Trophoblast cell (in vitro differentiated cells and primary cell): ENCODE data around the gene ZBTB7C.

Source experiments
- DNase-seq, 2 donors: peaks; one replicate each; pipeline ENCODE4 v3.0.0-alpha.2; 2016
- H2AFZ ChIP-seq: 2 replicates; pipeline ENCODE4 v1.6.1; 2013; ENCODE audit warnings: low read length, moderate library complexity, mild to moderate bottlenecking; ENCODE audit not compliant: insufficient read depth, poor library complexity
- H2AK5ac ChIP-seq: 2 replicates; pipeline ENCODE4 v1.6.1; 2013; ENCODE audit warnings: mild to moderate bottlenecking, low read length
- H2BK120ac ChIP-seq: 2 replicates; pipeline ENCODE4 v1.6.1; 2013; ENCODE audit warnings: low read length, mild to moderate bottlenecking, moderate library complexity; ENCODE audit not compliant: insufficient read depth, poor library complexity
- H2BK12ac ChIP-seq: 2 replicates; pipeline ENCODE4 v1.6.1; 2013; ENCODE audit warnings: mild to moderate bottlenecking, low read length, moderate library complexity
- H2BK5ac ChIP-seq: 2 replicates; pipeline ENCODE4 v1.6.1; 2013; ENCODE audit warnings: low read length, low read depth, moderate library complexity, mild to moderate bottlenecking; ENCODE audit not compliant: poor library complexity
- H3K14ac ChIP-seq: 2 replicates; pipeline ENCODE4 v1.6.1; 2013; ENCODE audit warnings: mild to moderate bottlenecking, low read length
- H3K18ac ChIP-seq: 2 replicates; pipeline ENCODE4 v1.6.1; 2013; ENCODE audit warnings: mild to moderate bottlenecking, low read length
- H3K23ac ChIP-seq: 2 replicates; pipeline ENCODE4 v1.6.1; 2013; ENCODE audit warnings: low read length
- H3K27ac ChIP-seq: 2 replicates; pipeline ENCODE4 v1.5.1; 2013; ENCODE audit warnings: low read depth, mild to moderate bottlenecking, inconsistent platforms, low read length, moderate library complexity
- H3K27me3 ChIP-seq: 2 replicates; pipeline ENCODE4 v1.6.1; 2013; ENCODE audit warnings: inconsistent platforms, mild to moderate bottlenecking, low read length, moderate library complexity; ENCODE audit not compliant: insufficient read depth
- H3K36me3 ChIP-seq, 2 experiments: 1 replicate in 1 of 2; 2 replicates in 1 of 2; pipeline ENCODE4 v1.6.1; 2013; ENCODE audit warnings: low read length in 2 of 2, mild to moderate bottlenecking in 2 of 2, moderate library complexity in 1 of 2; ENCODE audit not compliant: insufficient read depth in 2 of 2, control insufficient read depth in 1 of 2
- H3K4ac ChIP-seq: 2 replicates; pipeline ENCODE4 v1.6.1; 2013; ENCODE audit warnings: low read depth, mild to moderate bottlenecking, low read length, moderate library complexity
- H3K4me1 ChIP-seq, 2 experiments: 1 replicate in 1 of 2; 2 replicates in 1 of 2; pipeline ENCODE4 v1.6.1; 2013; ENCODE audit warnings: low read length in 2 of 2, mild to moderate bottlenecking in 2 of 2, moderate library complexity in 1 of 2; ENCODE audit not compliant: insufficient read depth in 2 of 2, control insufficient read depth in 1 of 2
- H3K4me2 ChIP-seq: 2 replicates; pipeline ENCODE4 v1.6.1; 2013; ENCODE audit warnings: inconsistent platforms, mild to moderate bottlenecking, low read length, moderate library complexity
- H3K4me3 ChIP-seq: 2 replicates; pipeline ENCODE4 v1.5.1; 2013; ENCODE audit warnings: mild to moderate bottlenecking, low read depth, low read length, inconsistent platforms
- H3K79me1 ChIP-seq: one replicate; pipeline ENCODE4 v1.6.1; 2013; ENCODE audit warnings: low read length
- H3K79me2 ChIP-seq: 2 replicates; pipeline ENCODE4 v1.6.1; 2013; ENCODE audit warnings: low read length, mild to moderate bottlenecking; ENCODE audit not compliant: control insufficient read depth, insufficient read depth, poor library complexity
- H3K9ac ChIP-seq: 2 replicates; pipeline ENCODE4 v1.6.1; 2013; ENCODE audit warnings: mild to moderate bottlenecking, low read length
- H3K9me3 ChIP-seq: 2 replicates; pipeline ENCODE4 v1.6.1; 2013; ENCODE audit warnings: low read depth, mild to moderate bottlenecking, control low read depth, inconsistent platforms, low read length; ENCODE audit not compliant: insufficient read depth
- H4K12ac ChIP-seq: 2 replicates; pipeline ENCODE4 v1.6.1; 2013; ENCODE audit warnings: low read depth, mild to moderate bottlenecking, low read length, moderate library complexity
- H4K8ac ChIP-seq: 2 replicates; pipeline ENCODE4 v1.6.1; 2013; ENCODE audit warnings: low read depth, mild to moderate bottlenecking, low read length, moderate library complexity
- H4K91ac ChIP-seq: one replicate; pipeline ENCODE4 v1.6.1; 2013; ENCODE audit warnings: low read depth, mild to moderate bottlenecking, low read length, moderate library complexity
- WGBS: extraction: QIAGEN DNeasy Blood & Tissue Kit; methylation state at CpG from one replicate; pipeline ENCODE4 v1.1.7; 2013; ENCODE audit warnings: missing lambda C conversion rate; ENCODE audit not compliant: insufficient read length, insufficient coverage; ENCODE audit errors: extremely low coverage; 5-methylcytosine and 5-hydroxymethylcytosine counted together

The ZBTB7C gene

GRCh38 chr18:48164701-48165100 is 244.5 kb downstream of the ZBTB7C start:
- no peak overlapping the region for H4K91ac ChIP-seq
- no peak for DNase-seq
- no peak overlapping the region for H2AK5ac ChIP-seq
- no peak overlapping the region for H2BK120ac ChIP-seq
- no peak overlapping the region for H4K12ac ChIP-seq
- H4K8ac ChIP-seq = no peak overlapping the region
- H3K14ac ChIP-seq = no peak overlapping the region
- H3K79me2 ChIP-seq = no peaks in the 10 kb centered on the region
- H3K27ac ChIP-seq = no peak overlapping the region
- no peak overlapping the region for H2BK5ac ChIP-seq
- no peak overlapping the region for H3K9ac ChIP-seq
- no peak overlapping the region for H3K18ac ChIP-seq
- H3K4me3 ChIP-seq = no peak overlapping the region
- H3K9me3 ChIP-seq = no peaks in the 10 kb centered on the region
- H3K4me2 ChIP-seq = no peak overlapping the region
- H2AFZ ChIP-seq = no peak overlapping the region
- no peaks in the 10 kb centered on the region for H3K36me3 ChIP-seq
- H3K4ac ChIP-seq = no peak overlapping the region
- no peak overlapping the region for H2BK12ac ChIP-seq
- H3K4me1 ChIP-seq = peaks cover 4 to 6% of the 10 kb centered on the region in 2 experiments
- no peak overlapping the region for H3K23ac ChIP-seq
- no CpG with 5 or more reads among the region's 1 CpG for WGBS
- peaks cover 7% of the 10 kb centered on the region for H3K79me1 ChIP-seq
- no peaks in the 10 kb centered on the region for H3K27me3 ChIP-seq

DNA sequence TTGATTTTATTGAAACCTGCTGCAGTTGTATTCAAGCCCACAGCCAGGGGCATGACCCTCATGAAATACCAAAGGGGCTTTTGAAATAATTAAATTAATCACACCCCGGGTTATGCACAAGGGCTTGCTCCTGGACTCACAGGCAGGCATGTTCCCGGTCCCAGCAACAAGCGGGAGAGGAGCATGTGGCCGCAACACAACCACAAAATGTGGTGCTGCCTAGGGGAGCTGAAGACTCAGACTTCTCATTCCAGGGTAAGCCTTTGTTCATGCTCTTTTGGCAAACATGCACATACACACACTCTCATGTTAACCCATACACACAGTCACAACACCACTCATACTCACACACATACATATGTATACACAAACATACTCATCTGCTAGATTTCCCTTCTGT is 245.1 kb downstream of the ZBTB7C start:
- H3K79me1 ChIP-seq = peaks cover 7% of the 10 kb centered on the region

DNA sequence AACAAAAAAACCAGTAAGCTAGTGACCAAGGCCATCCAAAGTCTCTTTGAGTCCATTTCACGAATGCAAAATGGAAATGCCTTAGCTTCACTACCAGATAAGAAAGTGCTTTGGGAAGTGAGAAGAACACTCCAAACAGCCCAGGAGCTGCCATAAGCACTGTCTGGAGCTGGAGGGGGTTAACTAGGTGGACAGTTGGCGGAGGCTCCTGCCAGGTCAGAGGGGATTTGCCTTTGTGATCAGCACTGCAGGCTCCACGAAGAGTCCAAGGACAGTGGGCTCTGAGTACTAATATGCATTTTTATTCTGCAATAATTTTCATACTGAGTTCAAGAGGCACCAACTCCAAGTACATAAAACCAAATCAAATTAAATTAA is 245.5 kb downstream of the ZBTB7C start:
- Histone ChIP-seq H3K79me1 (peaks cover 7% of the 10 kb centered on the region), H3K27ac (no peak overlapping the region), H3K18ac (no peak overlapping the region), H2AFZ (no peak overlapping the region), H3K4me2 (no peak overlapping the region), H3K79me2 (no peaks in the 10 kb centered on the region), H2BK5ac (no peak overlapping the region), H3K9me3 (no peaks in the 10 kb centered on the region), H3K14ac (no peak overlapping the region), H3K23ac (no peak overlapping the region), H2BK120ac (no peak overlapping the region), H3K27me3 (no peaks in the 10 kb centered on the region), H3K4ac (no peak overlapping the region), H4K91ac (no peak overlapping the region), H4K12ac (no peak overlapping the region), H2AK5ac (no peak overlapping the region), H3K9ac (no peak overlapping the region), H3K36me3 (no peaks in the 10 kb centered on the region), H3K4me3 (no peak overlapping the region), H4K8ac (no peak overlapping the region), H2BK12ac (no peak overlapping the region), H3K4me1 (peaks cover 4 to 6% of the 10 kb centered on the region in 2 experiments)
- no peak for DNase-seq
- no CpG with 5 or more reads among the region's 3 CpGs for WGBS

More for the DNA sequence above, 245.1 kb downstream of the ZBTB7C start:
- no peak overlapping the region for H4K91ac ChIP-seq
- H2BK5ac ChIP-seq = no peak overlapping the region
- no peak overlapping the region for H4K8ac ChIP-seq
- no peak overlapping the region for H2AFZ ChIP-seq
- no peaks in the 10 kb centered on the region for H3K36me3 ChIP-seq
- no peak overlapping the region for H3K14ac ChIP-seq
- H3K9me3 ChIP-seq = no peaks in the 10 kb centered on the region
- H3K23ac ChIP-seq = no peak overlapping the region
- H3K9ac ChIP-seq = no peak overlapping the region
- H3K27ac ChIP-seq = no peak overlapping the region
- no peak overlapping the region for H2AK5ac ChIP-seq
- WGBS = no CpG with 5 or more reads among the region's 4 CpGs
- no peak overlapping the region for H2BK120ac ChIP-seq
- H3K4me3 ChIP-seq = no peak overlapping the region
- H3K79me2 ChIP-seq = no peaks in the 10 kb centered on the region
- H4K12ac ChIP-seq = no peak overlapping the region
- H2BK12ac ChIP-seq = no peak overlapping the region
- peaks cover 4 to 6% of the 10 kb centered on the region in 2 experiments for H3K4me1 ChIP-seq
- no peaks in the 10 kb centered on the region for H3K27me3 ChIP-seq
- no peak overlapping the region for H3K18ac ChIP-seq
- H3K4me2 ChIP-seq = no peak overlapping the region
- DNase-seq = no peak
- no peak overlapping the region for H3K4ac ChIP-seq

DNA sequence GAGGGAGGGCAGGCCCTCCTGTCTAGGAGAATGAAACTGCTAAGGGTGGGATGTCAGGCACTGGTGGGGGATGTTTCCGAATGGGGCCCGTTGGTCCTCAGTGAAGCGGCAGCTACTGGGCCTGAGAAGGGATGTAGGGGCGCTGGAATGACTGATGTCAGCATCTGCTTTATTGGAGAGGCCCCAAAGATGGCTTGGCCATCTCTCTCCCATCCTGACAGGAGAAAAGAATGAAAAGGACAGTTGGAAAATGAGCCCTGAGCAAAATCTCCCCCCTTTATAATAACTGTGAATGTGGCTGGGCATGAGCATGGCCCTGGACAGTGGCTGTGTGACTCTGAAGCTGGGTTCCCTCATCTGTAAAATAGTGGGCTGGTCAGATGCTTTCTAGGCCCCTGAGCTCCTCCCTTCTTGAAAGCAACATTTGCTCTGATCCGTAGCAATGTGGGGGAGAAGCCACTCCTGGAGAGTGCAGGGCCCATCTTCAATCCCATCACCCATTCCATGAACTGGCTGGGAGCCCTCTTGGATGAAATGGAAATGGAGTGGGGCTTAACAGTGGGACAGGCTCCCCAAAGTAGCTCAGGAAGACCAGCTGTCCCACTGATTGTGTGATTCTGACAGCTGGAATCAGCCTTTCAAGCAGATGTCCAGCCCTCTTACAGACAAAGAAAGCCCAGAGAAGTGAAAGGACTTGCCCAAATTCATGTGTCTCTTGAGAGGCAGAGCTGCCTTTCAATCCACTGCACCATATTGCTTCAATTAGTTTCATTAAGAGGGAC is 246.0 kb downstream of the ZBTB7C start:
- Histone ChIP-seq H3K23ac (no peak overlapping the region), H3K27ac (no peak overlapping the region), H3K36me3 (no peaks in the 10 kb centered on the region), H3K4ac (no peak overlapping the region), H3K9me3 (no peaks in the 10 kb centered on the region), H3K79me1 (peaks cover 7% of the 10 kb centered on the region), H4K12ac (no peak overlapping the region), H3K18ac (no peak overlapping the region), H3K4me3 (no peak overlapping the region), H3K9ac (no peak overlapping the region), H3K4me1 (peaks cover 4 to 6% of the 10 kb centered on the region in 2 experiments), H4K91ac (no peak overlapping the region), H3K14ac (no peak overlapping the region), H4K8ac (no peak overlapping the region), H2BK120ac (no peak overlapping the region), H2BK12ac (no peak overlapping the region), H3K79me2 (no peaks in the 10 kb centered on the region), H2AK5ac (no peak overlapping the region), H2AFZ (no peak overlapping the region), H3K27me3 (no peaks in the 10 kb centered on the region), H3K4me2 (no peak overlapping the region), H2BK5ac (no peak overlapping the region)
- no peak for DNase-seq
- WGBS = no CpG with 5 or more reads among the region's 5 CpGs
